Amniotic epithelial cell (primary cell): ENCODE results near the gene SPINT1.

Experiments used
- DNase-seq: peaks from one replicate; pipeline ENCODE4 v3.0.0-alpha.2; 2010; ENCODE audit warnings: low read depth

Gene SPINT1, protein sequence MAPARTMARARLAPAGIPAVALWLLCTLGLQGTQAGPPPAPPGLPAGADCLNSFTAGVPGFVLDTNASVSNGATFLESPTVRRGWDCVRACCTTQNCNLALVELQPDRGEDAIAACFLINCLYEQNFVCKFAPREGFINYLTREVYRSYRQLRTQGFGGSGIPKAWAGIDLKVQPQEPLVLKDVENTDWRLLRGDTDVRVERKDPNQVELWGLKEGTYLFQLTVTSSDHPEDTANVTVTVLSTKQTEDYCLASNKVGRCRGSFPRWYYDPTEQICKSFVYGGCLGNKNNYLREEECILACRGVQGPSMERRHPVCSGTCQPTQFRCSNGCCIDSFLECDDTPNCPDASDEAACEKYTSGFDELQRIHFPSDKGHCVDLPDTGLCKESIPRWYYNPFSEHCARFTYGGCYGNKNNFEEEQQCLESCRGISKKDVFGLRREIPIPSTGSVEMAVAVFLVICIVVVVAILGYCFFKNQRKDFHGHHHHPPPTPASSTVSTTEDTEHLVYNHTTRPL

DNA sequence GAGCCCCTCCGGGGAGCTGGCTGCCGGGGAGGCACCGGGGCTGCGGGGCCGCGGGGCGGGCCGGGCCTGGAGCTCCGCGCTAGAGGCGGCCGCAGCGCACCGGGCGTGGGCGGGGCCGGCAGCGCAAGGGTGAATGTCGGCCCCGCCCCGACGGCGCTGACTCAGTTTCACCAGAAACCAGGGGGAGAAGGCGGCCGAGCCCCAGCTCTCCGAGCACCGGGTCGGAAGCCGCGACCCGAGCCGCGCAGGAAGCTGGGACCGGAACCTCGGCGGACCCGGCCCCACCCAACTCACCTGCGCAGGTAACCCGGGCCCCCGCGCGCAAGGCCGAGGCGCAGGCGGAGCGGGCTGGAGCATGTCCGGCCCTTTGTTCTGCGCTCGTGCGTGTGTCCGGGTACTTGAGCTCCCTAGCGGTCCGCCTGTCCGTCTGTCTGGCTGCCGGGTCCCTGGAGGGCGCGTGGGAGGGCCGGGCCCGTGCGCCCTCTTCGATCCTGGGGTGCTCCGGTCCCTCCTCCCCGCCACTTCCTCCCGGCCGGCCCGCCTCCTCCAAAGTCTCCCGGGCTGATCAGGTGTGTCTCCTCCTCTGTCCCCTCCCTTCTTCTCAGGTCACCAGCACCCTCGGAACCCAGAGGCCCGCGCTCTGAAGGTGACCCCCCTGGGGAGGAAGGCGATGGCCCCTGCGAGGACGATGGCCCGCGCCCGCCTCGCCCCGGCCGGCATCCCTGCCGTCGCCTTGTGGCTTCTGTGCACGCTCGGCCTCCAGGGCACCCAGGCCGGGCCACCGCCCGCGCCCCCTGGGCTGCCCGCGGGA is at the start of gene SPINT1:
SPINT1 (plus strand) TSS at position 164 of the 811 bp plus-strand sequence; CDS start at position 671, 507 bp downstream.
- DNase-seq, result no peak

DNA sequence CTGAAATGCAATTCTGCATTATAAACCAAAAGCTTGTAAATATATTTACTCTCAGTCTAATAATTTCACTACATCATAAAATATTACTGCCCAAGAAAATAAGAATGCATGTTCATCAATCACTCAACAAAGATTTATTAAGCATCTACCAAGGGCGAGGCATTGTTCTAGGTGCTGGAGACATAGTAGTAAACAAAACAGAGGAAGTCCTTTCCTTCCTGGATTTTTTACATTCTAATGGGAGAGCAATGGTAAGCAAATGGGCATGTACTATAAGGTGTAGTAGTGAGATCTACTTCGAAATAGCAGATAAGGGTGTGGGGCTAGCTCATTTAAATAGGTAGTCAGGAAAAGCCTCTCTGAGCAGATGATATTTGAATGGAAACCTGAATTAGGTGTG is 47.8 kb upstream of the SPINT1 start:
- DNase-seq, result no peak

DNA sequence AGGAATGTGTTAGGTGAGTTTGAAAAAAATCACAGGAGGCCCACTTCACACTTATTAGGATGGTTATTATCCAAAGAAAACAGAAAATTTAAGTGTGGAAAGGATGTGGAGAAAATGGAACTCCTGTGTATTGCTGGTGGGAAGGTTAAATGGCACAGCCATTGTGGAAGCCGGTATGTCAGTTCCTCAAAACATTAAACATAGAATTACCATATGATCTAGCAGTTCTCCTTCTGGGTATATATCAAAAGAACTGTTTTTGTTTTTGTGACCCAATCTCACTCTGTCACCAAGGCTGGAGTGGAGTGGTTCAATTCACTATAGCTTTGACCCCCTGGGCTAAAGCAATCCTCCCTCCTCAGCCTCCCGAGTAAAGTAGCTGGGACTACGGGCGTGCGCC is 47.3 kb upstream of the SPINT1 start:
- no peak for DNase-seq

DNA sequence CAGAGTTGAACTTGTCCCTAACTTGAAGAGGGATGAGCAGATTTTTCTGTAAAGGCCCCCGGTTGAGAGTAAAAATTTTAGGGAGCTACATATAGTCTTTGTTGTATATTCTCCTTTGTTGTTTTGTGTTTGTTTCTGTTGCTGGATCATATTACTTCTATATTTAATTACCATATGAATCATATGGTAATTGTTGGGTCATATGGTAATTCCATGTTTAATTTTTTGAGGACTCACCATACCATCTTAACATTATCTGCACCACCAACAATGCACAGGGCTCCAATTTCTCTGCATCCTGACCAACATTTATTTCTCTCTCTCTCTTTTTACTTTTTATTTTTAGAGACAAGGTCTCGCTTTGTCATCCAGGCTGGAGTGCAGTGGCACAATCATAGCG is 44.3 kb upstream of the SPINT1 start:
- DNase-seq, result no peak

DNA sequence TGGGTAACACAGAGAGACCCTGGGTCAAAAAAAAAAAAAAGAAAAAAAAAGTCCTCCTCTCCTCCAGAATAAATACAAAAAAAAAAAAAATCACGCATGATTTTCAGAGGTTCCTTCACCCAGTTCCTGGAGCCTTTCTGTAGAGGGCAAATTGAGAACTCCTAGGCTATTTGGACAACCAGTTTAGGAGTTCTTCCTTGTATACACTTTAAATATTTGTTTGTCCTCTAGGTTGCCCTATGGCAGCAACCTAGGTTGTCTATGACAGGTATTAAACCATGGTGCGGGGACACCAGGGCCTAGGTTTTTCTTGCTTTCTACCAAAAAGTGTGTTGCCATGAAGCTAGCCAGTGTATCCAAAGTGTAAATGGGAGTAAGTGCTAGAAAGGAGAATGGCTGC is 40.8 kb upstream of the SPINT1 start:
- no peak for DNase-seq

DNA sequence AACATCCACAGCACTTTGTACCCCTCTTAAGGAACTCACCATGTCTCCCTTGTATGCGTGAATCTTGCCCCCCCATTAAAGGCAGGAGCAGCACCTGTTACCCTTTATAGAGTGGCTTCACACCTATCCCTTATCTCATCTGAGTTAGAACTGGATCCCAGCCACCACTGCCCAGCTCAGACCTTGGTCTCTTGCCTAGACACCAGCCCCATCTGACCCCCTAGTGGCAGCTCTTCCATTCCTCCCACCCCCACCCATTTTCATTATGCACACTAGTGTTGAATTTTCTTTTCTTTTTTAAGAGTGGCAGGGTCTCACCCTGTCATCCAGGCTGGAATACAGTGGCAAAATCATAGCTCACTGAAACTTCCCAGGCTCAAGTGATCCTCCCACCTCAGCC is 40.2 kb upstream of the SPINT1 start:
- no peak for DNase-seq

DNA sequence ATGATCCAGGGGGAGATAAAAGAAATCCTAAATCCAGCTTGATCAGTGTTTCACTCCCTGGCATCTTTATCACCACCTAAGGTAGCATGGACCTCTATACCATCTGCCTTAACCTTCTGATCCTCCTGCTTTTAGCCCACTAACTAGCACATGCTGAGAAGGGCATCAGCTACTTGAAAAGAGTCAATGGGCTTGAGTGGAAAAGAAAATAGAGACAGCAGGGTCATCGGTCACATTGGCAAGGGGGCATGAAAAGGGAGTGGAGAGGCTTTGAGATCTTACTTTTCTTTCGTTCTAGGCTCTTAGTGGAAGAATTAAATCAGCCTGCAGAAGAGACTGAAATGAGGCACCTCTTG is 37.2 kb upstream of the SPINT1 start:
- no peak for DNase-seq

DNA sequence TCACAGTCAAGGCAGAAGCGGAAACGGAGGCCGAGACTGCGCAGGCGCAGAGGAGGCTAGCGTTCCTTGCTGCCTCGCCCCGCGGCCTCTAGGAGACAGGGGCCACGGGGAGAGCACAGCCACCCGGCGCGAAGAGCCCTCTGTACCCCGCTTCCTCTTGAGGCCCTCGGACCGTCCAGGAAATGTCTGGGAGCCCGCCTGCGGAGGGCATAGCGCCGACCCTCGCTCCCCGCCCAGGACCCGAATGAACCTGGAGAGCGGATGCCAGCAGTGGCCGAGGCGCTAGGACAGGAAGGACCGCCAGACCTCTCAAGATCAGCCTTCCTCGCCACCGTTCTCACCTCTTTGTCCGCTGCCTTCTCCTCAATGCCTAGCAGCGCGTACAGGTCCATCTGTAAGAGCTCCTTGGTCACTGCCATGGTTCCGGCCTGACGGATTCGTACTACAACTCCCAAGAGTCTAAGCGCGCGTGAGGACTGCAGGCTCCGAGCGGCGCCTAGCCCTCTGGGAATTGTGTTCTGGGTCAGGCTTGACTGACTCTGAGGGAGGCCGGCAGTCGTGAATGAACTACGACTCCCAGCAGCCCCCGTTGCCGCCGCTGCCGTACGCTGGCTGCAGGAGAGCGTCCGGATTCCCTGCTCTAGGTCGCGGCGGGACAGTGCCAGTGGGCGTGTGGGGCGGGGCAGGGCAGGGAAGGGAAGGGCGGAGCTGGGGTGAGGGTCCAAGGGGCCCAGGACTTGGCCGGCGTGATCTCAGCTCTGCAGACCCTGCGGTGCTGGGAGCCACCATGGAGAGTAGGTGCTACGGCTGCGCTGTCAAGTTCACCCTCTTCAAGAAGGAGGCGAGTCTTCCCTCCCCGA is 36.6 kb upstream of the SPINT1 start, which contains the start of the genes DNAJC17 and ZFYVE19:
DNAJC17 (minus strand) TSS at position 446 of the 860 bp plus-strand sequence; CDS start at position 419, 27 bp downstream.
ZFYVE19 (plus strand) TSS at position 62 of the 860 bp plus-strand sequence; CDS start at position 563, 501 bp downstream.
- DNase-seq, result peak; percentile 97

DNA sequence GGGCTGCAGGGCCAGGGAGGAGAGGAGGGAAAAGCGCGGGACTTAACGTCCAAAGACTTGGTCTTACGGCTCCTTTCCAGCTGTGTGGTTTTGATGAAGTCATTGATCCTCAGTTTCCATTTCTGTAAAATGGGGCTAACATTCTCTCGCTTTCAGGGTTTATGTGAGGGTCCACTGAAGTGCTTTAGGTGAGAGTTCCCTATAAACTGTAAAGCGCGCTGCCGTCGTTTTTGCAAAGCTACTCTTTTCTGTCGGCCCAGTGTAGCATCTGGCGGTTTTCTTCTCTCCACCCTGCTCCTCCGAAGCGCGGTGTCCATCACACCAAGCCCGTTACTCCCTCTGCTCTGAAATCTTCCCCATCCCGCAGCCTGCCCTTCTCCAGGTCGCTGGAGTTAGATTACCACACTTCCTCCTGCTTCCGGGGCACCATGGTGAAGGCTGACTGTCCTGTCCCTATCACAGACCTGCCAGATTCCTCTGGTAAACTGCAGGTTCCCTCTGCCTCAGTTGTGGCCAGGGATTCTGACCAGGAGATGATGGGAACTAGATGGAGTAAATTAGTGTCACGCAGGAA is 35.9 kb upstream of the SPINT1 start:
- DNase-seq, result no peak

DNA sequence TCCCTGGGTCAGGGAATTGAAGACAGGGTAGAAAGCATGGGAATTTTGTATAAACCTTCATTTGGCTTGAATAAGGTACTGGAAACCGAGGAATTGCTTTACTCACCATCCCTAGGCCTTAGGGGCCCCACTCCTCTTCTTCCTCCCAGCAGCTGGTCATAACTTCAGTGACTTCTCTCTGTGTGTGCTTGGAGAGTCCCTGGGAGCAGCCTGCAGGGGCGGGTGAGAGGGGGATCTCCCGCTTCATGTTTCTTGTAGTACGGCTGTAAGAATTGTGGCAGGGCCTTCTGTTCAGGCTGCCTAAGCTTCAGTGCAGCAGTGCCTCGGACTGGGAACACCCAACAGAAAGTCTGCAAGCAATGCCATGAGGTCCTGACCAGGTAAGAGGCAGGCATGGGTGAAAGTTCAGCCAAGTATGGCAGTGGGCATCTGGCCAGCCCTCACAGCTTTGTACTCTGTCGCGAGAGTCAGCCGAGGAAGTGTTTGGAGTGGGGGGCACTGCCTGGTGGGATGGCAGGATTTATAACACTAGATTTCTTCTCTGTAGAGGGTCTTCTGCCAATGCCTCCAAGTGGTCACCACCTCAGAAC is 34.9 kb upstream of the SPINT1 start:
- no peak for DNase-seq

DNA sequence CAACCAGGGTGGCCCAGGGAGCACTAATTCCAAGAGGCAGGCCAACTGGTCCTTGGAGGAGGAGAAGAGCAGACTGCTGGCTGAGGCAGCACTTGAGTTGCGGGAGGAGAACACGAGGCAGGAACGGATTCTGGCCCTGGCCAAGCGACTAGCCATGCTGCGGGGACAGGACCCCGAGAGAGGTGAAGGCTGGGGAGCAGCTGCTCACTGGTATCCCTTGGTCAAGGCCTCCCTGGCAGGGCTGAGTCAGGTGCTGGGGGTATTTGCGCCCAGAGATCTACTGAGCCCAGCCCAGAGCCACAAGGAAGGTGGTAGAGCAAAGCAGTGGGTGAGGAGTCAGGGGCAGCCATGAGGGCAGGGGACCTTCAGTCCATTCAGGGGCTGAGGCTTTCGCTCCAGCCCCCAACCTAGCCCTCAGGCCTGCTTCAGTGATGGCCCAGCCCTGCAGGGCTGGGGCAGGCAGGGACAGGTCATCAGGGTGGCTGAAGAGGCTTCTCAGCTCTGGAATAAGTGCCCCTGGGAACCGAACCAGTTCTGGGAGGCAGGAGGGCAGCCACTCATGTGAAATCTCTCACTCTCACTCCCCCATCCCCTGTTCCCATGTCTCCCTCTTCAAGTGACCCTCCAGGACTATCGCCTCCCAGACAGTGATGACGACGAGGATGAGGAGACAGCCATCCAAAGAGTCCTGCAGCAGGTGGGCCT is 31.0 kb upstream of the SPINT1 start:
- no peak for DNase-seq

DNA sequence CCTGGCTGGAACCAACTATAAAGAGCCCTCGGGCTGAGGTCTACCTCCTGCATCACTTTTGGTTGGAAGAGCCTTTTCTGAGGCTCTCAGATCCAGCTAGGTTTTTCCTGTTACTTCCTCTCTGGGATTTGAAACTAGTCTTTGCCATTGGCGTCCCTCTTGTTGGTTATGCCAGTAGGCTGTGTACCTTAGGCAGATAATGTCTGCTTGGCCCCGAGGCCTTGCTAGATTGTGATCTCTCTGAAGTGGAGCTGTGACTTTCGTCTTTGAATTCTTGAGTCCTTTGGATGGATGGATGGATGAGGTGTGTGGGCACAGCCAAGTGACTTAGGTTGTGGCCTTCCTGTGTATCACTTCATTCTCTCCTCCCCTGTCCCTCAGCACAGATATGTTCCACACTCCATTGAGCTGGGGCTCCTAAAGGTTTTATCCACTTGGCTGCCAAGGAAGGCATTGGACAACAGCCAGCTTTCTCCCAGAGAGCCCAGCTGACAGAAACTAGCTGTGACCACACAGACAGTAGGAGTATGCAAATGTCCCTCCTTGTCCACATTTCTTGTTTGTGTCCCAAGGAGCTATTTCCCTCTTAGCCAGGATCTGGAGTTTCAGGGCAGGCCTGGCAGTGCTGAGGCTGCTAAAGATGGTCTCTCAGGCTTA is 28.7 kb upstream of the SPINT1 start:
- peak; percentile 33 for DNase-seq

DNA sequence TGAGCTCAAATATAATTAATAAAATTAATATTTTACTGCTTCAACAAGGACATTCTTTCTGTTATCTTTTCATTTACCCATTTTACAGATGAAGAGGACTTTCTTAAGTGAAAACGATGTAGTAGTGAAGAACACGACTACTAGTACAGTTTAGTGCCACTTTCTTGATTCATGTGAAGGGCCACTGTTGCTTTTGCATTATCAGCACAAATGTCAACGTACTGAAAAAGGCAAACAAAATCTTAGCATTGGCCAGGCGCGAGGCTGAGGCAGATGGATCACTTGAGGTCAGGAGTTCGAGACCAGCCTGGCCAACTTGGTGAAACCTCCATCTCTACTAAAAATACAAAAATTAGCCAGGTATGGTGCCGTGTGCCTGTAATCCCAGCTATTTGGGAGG is 24.8 kb upstream of the SPINT1 start:
- DNase-seq, result no peak

DNA sequence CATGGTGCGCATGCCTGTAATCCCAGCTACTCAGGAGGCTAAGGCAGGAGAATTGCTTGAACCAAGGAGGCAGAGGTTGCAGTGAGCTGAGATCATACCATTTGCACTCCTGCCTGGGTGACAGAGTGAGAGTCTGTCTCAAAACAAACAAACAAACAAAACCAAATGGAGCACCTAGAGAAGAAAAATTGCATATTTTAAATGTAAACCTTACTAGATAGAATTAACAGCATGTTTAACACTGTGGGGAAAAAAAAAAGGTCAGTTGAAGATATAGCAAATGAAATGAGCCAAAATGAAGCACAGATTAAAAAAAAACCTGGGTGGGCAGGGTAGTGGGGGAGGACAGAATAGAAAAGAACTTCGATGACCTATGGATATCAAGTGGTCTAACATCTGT is 22.7 kb upstream of the SPINT1 start:
- no peak for DNase-seq

DNA sequence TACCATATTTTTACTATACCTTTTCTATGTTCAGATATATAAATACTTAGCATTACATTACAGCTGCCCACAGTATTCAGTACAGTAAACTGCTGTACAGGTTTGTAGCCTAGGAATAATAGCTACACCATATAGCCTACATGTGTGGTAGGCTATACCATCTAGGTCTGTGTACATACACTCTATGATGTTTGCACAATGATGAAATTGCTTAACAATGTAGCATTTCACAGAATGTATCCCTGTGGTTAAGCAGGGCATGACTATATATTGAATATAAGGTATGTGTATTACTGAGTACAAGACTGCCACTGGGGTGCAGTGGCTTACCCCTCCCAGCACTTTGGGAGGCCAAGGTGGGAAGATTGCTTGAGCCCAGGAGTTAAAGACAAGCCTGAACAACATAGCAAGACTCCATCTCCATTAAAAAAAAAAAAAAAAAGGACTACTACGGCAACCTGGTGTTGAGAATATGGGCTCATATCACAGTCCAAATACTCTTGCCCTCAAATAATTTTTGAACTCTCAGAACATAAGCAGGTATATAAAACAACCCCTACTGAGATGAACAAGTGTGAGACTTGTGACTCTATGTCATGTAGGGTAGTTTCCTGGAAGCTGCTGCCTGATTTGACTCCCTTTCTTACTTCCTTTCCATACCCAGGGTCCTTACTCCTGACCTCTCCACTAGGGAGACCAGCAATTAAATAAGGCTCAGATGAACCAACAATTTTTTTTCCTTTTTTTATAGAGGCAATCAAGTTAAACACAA is 20.1 kb upstream of the SPINT1 start:
- peak; percentile 30 for DNase-seq

DNA sequence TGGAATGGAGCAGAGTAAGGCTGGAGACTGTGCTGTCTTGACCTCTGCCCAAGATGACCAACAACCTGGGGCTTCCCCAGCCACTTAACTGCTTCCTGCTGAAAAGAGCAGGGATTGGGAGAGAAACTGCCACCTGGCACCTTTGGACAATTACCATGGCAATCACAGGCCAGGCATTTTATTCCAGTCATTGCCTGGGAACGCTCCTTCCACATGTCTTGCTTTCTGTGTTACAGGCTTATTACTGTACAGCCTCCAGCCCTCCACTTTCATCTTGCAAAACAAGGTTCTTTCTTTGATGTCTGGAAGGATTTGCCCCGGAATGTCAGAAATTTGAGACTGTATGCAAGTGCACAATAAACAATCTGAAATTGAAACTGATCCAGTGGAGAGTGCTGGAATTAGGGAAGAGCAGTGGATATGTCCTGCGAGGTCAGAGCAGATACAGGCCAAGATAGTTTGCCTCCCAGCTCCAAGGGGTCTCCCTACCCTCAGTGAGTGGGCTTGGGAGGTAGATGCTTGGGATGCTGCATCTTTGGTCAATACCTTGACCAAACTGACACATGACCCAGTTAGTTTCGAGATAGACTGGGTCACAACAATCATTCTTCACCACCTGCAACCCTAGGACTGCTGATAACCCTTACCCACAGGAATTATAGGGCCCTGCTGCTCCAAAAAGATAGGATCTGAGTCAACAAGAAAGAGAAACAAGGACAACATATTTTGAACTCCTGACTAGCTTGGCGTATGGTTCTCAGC is 18.0 kb upstream of the SPINT1 start:
- DNase-seq, result peak; percentile 89

DNA sequence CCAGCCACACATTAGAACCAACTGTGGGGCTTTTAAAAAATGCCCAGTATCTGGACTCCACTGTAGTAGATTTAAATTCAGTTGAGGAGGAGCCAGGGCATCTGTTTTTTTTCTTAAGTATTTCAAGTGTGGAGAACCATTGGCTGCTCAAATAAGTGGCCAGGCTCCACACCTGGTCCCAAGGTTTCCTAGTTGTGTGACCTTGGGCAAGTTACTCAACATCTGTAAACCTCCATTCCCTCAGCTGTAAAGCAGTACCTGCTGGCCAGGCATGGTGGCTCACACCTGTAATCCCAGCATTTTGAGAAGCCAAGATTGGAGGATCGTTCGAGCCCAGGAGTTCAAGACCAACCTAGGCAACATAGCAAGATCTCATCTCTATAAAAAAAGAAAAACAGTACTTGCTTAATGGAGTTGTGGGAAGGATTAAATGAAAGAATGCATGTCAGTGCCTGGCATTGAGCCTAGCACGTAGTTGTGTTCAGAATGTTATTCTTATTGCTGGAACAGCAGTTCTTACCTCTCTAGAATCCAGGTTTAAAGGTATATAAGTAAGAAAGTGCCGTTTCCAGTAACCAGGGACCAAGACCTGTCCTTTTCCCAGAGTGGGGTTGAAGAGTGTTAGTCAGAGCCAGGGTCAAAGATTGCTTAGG is 17.3 kb upstream of the SPINT1 start:
- DNase-seq, result peak; percentile 64
